Liver (tissue), 3 donors: ENCODE data around the gene NLGN1.

Experiments
- CTCF ChIP-seq: fragments of 150-350 bp; IDR thresholded peaks from 2 replicates; pipeline ENCODE4 v1.5.1; 2017; ENCODE audit warnings: improper control_type of control experiment, low read depth, low read length; ENCODE audit not compliant: missing input control
- JUND ChIP-seq, 2 donors: IDR thresholded peaks; 2 replicates each; pipeline ENCODE4 v1.6.1; 2016; ENCODE audit warnings: antibody characterized with exemption in 2 of 2
- TAF1 ChIP-seq: conservative IDR thresholded peaks from 2 replicates; pipeline ENCODE4 v1.6.1; 2016; ENCODE audit warnings: antibody characterized with exemption, mild to moderate bottlenecking
- TF ChIP-seq, protein P1 (sequence below): IDR thresholded peaks from 2 replicates; pipeline ENCODE4 v1.6.1; 2016; ENCODE audit warnings: antibody characterized with exemption
- donor health status: healthy.
- donor health status: healthy.

DNA sequence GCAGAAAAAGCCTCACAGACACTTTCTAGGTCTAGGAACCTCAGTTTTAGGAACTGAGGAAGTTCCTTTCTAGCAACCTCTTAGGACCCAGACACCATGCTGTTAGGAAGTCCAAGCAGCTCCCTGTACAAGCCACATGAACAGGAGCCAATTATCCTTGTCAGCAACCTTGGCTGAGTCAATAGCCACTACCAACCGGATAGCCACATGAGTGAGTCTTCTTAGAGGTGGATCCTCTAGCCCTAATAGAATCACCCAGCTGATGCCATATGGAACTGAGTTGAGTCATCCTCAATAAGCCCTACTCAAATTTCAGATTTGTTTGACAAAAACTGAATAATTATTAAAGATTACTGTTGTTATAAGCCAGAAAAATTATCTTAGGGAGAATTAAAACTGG is 256.2 kb downstream of the NLGN1 start:
- TF ChIP-seq CTCF (no peak), JUND (IDR thresholded peaks at IDR 0.05) (no peak), TAF1 (no peak)
- TF ChIP-seq, protein P1, sequence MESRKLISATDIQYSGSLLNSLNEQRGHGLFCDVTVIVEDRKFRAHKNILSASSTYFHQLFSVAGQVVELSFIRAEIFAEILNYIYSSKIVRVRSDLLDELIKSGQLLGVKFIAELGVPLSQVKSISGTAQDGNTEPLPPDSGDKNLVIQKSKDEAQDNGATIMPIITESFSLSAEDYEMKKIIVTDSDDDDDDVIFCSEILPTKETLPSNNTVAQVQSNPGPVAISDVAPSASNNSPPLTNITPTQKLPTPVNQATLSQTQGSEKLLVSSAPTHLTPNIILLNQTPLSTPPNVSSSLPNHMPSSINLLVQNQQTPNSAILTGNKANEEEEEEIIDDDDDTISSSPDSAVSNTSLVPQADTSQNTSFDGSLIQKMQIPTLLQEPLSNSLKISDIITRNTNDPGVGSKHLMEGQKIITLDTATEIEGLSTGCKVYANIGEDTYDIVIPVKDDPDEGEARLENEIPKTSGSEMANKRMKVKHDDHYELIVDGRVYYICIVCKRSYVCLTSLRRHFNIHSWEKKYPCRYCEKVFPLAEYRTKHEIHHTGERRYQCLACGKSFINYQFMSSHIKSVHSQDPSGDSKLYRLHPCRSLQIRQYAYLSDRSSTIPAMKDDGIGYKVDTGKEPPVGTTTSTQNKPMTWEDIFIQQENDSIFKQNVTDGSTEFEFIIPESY, result no peak
